DMS53 treated with DMSO at 0.1 percent for 48 hours (cell line): ENCODE data around the gene RAP2C.
A peak's percentile ranks its signal among the peaks of the same experiment; 100 is the strongest.
"Not testable (repeated sequence)": the region's sequence is repeated elsewhere in the genome, so short reads cannot be mapped to it uniquely, and the experiment has no call there.

ENCODE experiments used
- DNase-seq: peaks from one replicate; lab custom pipeline; 2025; ENCODE audit not compliant: unreplicated experiment; lab: John Stamatoyannopoulos, UW

Gene RAP2C

DNA sequence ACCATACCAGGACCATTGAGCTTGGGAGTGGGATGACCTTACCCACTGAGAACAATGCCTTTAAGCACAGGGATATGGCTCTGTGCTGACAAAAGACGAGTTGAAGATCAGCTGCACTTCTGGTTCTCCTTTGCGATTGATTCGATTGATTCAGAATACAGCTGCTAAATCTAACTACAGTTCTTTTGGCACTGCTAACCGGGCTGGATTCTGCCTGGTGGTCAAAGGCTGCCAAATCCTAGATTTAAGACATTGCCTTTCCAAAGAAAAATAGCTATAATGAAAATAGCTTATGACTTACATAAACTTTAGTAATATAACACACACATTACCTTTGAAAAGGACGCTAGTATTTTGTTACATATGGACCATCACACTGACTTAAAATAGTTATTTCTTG lies 18.3 kb downstream of the RAP2C start:
- DNase-seq, result no peak

DNA sequence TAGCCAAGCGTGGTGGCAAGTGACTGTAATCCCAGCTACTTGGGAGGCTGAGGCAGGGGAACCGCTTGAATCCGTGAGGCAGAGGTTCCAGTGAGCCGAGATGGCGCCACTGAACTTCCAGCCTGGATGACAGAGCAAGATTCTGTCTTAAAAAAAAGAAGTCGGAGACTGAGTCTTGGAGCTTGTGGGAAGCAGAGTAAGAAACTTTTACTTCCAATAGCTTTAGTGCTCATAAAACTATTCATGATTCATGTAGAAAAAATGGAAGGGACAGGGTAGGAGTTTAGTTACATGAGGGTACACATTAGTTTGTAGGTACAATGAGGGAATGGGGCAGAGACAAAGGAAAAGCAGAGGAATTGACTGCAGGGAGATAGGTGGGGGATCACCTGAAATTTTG lies 19.3 kb downstream of the RAP2C start:
- DNase-seq, result no peak

DNA sequence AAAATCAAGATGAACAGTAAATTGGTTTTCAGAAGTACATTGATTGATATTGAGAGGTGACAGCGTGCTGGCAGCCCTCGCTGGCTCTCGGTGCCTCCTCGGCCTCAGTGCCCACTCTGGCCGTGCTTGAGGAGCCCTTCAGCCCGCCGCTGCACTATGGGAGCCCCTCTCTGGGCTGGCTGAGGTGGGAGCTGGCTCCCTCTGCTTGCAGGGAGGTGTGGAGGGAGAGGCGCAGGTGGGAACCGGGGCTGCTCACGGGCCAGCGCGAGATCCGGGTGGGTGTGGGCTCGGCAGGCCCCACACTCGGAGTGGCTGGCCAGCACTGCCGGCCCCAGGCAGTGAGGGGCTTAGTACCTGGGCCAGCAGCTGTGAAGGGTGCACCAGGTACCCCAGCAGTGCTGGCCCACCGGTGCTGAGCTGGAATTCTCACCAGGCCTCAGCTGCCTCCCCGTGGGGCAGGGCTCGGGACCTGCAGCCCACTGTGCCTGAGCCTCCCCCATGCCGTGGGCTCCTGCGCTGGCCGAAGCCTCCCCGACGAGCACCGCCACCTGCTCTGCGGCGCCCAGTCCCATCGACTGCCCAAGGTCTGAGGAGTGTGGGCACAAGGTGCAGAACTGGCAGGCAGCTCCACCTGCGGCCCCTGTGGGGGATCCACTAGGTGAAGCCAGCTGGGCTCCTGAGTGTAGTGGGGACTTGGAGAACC lies 25.2 kb downstream of the RAP2C start:
- DNase-seq, result no peak

GRCh38 chrX:132191938-132192337 lies 27.3 kb downstream of the RAP2C start:
- DNase-seq, result no peak

GRCh38 chrX:132188175-132188574 lies 31.1 kb downstream of the RAP2C start:
- DNase-seq, result no peak

- DNase-seq, result no peak
Measured at GRCh38 chrX:132187451-132187850, 31.8 kb downstream of the RAP2C start.

GRCh38 chrX:132184871-132185270 lies 34.4 kb downstream of the RAP2C start:
- DNase-seq, result no peak

GRCh38 chrX:132181364-132181763 lies 37.9 kb downstream of the RAP2C start:
- no peak for DNase-seq

DNA sequence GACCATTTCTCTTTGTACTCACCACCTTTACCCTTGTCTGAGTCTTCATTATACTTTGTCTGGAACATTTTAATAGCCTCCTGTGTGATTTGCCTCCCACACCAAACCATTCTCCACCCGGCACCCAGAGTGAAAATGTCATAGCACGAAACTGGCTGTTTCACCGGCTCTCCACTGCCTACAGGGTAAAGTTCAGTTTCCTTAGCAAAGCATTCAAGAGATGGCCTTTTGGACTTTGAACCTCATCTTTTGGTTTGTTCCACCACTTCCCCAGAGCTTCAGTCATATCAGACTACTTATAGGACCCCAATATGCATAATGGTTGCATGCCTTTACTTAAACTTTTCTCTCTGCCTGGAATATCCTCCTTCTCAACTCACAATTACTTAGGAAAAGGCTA lies 38.3 kb downstream of the RAP2C start:
- no peak for DNase-seq

DNA sequence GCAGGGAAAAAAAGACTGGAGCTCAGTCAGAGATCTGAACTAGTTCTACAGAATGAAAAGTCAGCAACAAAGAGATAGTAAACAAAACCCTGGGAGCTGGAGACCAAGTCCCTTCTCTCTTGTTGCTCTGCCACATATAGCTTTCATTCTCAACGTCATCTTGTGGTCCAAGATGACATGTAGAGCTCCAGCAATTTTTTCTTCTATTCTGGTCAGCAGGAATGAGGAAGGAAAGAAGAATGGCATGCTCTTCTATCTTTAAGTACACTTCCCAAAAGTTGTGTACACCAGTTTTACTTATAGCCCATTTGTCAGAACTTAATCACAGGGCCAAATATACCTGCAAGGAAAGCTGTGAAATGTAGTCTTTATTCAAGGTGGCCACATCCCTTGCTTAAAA lies 45.6 kb downstream of the RAP2C start:
- DNase-seq, result no peak

- DNase-seq, result no peak
Measured at GRCh38 chrX:132171881-132172280, 47.4 kb downstream of the RAP2C start.

DNA sequence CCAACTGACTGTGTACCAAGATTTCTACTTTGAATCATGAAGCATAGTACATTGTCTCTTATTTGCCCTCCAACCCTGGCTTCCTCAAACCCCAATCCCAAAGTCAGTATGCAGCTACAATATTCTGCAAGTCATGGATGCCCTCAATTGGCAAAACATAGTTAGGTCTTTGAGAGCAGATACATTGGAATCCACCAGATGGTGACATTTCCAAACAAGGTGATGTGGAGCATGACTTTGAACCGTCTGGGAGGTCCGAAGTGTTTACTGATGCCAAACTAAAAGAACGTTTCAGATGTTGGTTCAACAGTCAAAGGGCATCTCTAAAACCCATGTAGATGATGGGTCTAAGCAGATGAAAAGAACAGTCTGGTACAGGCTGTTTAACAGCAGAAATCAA lies 47.8 kb downstream of the RAP2C start:
- DNase-seq, result no peak

DNA sequence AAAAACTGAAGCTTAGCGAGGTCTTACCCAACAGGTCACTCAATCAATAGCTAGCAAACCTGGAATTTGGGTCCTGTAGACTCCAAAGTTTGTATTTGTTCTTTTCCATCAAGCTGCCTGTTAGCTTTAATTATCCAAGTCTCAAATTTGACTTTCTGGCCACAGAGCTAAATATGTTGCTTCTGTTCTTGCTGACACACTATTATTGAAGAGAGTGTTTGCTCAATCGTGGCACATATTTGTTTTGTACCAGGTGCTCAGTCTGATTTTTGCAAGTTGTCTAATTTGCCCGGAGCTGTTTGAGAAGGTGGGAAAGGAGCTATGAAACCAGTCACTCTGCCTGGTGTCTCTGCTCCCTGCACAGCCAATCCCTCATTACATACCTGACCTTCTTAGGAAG lies 49.7 kb downstream of the RAP2C start:
- DNase-seq, result peak; percentile 2

GRCh38 chrX:132165651-132166050 lies 53.6 kb downstream of the RAP2C start:
- DNase-seq, result no peak

DNA sequence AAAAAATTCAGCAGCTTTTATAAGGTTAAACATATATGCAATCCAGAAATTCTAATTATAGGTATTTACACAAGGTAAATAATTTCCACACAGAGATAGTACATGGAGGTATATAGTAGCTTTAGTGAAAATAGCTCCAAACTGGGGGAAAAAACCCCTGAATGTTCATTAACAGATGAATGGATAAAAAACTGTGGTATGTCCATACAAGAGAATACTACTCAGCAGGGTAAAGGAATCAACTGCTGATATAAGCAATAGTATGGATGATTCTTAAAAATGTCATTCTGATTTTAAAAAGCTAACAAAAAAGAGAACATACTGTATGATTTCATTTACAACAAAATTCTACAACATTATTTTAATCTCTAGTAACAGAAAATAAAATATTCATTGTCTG lies 54.2 kb downstream of the RAP2C start:
- no peak for DNase-seq

DNA sequence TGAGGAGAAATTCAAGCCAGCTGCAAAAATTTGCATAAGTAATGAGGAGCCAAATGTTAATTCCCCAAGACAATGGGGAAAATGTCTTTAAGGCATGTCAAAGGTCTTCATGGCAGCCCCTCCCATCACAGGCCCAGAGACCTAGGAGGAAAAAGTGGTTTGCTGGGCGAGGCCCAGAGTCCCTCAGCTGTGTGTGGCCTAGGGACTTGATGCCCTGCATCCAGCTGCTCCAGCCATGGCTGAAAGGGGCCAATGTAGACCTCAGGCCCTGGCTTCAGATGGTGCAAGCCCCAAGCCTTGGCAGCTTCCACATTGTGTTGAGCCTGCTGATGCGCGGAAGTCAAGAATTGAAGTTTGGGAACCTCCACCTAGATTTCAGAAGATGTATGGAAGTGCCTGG lies 56.2 kb downstream of the RAP2C start:
- not testable (repeated sequence) for DNase-seq

DNA sequence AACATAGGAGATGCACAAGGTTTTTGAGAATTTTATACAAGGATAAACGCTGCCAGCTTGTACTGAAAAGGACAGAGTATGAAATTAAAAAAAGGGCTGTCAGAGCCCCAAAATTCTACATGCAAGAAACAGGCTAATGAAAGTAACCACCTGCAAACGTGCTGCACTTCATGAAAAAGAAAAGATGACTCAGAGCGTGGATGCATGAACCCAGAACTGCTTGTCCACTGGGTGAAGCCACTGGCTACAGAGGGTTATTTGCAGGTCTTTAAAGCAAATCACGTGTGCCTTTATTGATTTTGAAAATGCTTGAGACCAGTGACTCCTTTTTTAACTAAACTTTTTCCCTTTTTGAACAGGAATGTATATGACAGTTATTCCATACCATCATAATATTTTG lies 66.1 kb downstream of the RAP2C start:
- DNase-seq, result no peak
